ENCODE data around the gene ROR1.

Gene ROR1

GRCh38 chr1:64038965-64039364 lies 265.1 kb downstream of the ROR1 start:
- H4K20me1 ChIP-seq (ENCODE audit: insufficient read depth, low read length), result no peaks in the 10 kb centered on the region
- no peak overlapping the region for H3K9ac ChIP-seq (ENCODE audit: low read depth, low read length)
- H3K4me3 ChIP-seq (ENCODE audit: low read depth in 1 of 2, low read length in 2 of 2), result no peak overlapping the region
- TF ChIP-seq EZH2 (IDR thresholded peaks at IDR 0.05; ENCODE audit: borderline replicate concordance, low read depth, low read length, severe bottlenecking) (no peak), CTCF (IDR thresholded peaks at IDR 0.05; ENCODE audit: borderline replicate concordance, extremely low read depth, low read length, poor library complexity, severe bottlenecking) (no peak)
- H3K4me2 ChIP-seq (ENCODE audit: insufficient read depth, low read length), result no peak overlapping the region
- H3K4me1 ChIP-seq (ENCODE audit: insufficient read depth, low read length), result no peaks in the 10 kb centered on the region
- H3K9me3 ChIP-seq (ENCODE audit: insufficient read depth, low read length, severe bottlenecking), result no peaks in the 10 kb centered on the region
- H3K27me3 ChIP-seq (ENCODE audit: insufficient read depth, low read length, poor library complexity), result no peaks in the 10 kb centered on the region
- H3K36me3 ChIP-seq (ENCODE audit: insufficient read depth, low read length), result no peaks in the 10 kb centered on the region
- no peak for DNase-seq
- no peak overlapping the region for H3K27ac ChIP-seq (ENCODE audit: low read length)
- no peak overlapping the region for H2AFZ ChIP-seq (ENCODE audit: low read depth, low read length)
- no peak for ATAC-seq (ENCODE audit: insufficient read depth, low read depth)
- H3K79me2 ChIP-seq (ENCODE audit: insufficient read depth, low read length), result no peaks in the 10 kb centered on the region

- ATAC-seq (ENCODE audit: insufficient read depth, low read depth) (no peak), DNase-seq (no peak)
- Histone ChIP-seq H3K36me3 (ENCODE audit: insufficient read depth, low read length) (no peaks in the 10 kb centered on the region), H3K79me2 (ENCODE audit: insufficient read depth, low read length) (no peaks in the 10 kb centered on the region), H4K20me1 (ENCODE audit: insufficient read depth, low read length) (no peaks in the 10 kb centered on the region), H3K9ac (ENCODE audit: low read depth, low read length) (no peak overlapping the region), H3K9me3 (ENCODE audit: insufficient read depth, low read length, severe bottlenecking) (no peaks in the 10 kb centered on the region), H3K27me3 (ENCODE audit: insufficient read depth, low read length, poor library complexity) (no peaks in the 10 kb centered on the region), H2AFZ (ENCODE audit: low read depth, low read length) (no peak overlapping the region), H3K4me1 (ENCODE audit: insufficient read depth, low read length) (no peaks in the 10 kb centered on the region), H3K4me3 (ENCODE audit: low read depth in 1 of 2, low read length in 2 of 2) (no peak overlapping the region), H3K27ac (ENCODE audit: low read length) (no peak overlapping the region), H3K4me2 (ENCODE audit: insufficient read depth, low read length) (no peak overlapping the region)
- TF ChIP-seq CTCF (IDR thresholded peaks at IDR 0.05; ENCODE audit: borderline replicate concordance, extremely low read depth, low read length, poor library complexity, severe bottlenecking) (no peak), EZH2 (IDR thresholded peaks at IDR 0.05; ENCODE audit: borderline replicate concordance, low read depth, low read length, severe bottlenecking) (no peak)
Measured at GRCh38 chr1:64039390-64039926, 265.6 kb downstream of the ROR1 start.

- no peaks in the 10 kb centered on the region for H3K4me1 ChIP-seq (ENCODE audit: insufficient read depth, low read length)
- no peaks in the 10 kb centered on the region for H3K9me3 ChIP-seq (ENCODE audit: insufficient read depth, low read length, severe bottlenecking)
- ATAC-seq (ENCODE audit: insufficient read depth, low read depth), result no peak
- TF ChIP-seq CTCF (IDR thresholded peaks at IDR 0.05; ENCODE audit: borderline replicate concordance, extremely low read depth, low read length, poor library complexity, severe bottlenecking) (no peak), EZH2 (IDR thresholded peaks at IDR 0.05; ENCODE audit: borderline replicate concordance, low read depth, low read length, severe bottlenecking) (no peak)
- no peak overlapping the region for H3K4me2 ChIP-seq (ENCODE audit: insufficient read depth, low read length)
- DNase-seq, result no peak
- H2AFZ ChIP-seq (ENCODE audit: low read depth, low read length), result no peak overlapping the region
- H3K27ac ChIP-seq (ENCODE audit: low read length), result no peak overlapping the region
- no peak overlapping the region for H3K9ac ChIP-seq (ENCODE audit: low read depth, low read length)
- H3K4me3 ChIP-seq (ENCODE audit: low read depth in 1 of 2, low read length in 2 of 2), result no peak overlapping the region
- H3K36me3 ChIP-seq (ENCODE audit: insufficient read depth, low read length), result no peaks in the 10 kb centered on the region
- H3K79me2 ChIP-seq (ENCODE audit: insufficient read depth, low read length), result no peaks in the 10 kb centered on the region
- no peaks in the 10 kb centered on the region for H3K27me3 ChIP-seq (ENCODE audit: insufficient read depth, low read length, poor library complexity)
- no peaks in the 10 kb centered on the region for H4K20me1 ChIP-seq (ENCODE audit: insufficient read depth, low read length)
Measured at GRCh38 chr1:64041371-64042131, 267.7 kb downstream of the ROR1 start.
